ENCODE results near the gene PTPRB.

DNA sequence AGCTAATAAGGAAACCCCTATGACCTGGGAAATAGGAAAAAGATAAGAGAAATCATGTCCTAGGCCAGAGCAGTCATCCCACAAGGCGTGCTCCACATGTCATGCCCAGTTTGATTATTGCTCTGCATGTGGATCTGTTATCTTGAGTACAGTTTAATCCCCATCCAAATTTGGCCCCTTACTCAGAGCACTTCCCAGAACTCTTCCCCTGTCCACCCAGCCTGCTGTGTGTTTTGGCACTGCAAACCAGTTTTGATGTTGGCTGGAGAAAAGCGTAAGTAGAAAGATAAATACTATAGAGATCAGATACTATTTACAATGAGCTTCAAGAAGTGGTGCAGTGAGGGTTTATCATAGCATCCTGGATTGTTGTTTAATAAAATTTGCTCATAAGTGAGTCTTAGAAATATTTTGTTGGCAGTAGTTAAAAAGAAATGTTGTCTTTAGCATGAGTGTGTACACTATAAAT lies 83.8 kb downstream of the PTPRB start:
- no peak for TF ChIP-seq EZH2 (IDR thresholded peaks at IDR 0.05; ENCODE audit: borderline replicate concordance, insufficient read depth, low read depth, low read length, poor library complexity, severe bottlenecking)
- TF ChIP-seq, protein P1, sequence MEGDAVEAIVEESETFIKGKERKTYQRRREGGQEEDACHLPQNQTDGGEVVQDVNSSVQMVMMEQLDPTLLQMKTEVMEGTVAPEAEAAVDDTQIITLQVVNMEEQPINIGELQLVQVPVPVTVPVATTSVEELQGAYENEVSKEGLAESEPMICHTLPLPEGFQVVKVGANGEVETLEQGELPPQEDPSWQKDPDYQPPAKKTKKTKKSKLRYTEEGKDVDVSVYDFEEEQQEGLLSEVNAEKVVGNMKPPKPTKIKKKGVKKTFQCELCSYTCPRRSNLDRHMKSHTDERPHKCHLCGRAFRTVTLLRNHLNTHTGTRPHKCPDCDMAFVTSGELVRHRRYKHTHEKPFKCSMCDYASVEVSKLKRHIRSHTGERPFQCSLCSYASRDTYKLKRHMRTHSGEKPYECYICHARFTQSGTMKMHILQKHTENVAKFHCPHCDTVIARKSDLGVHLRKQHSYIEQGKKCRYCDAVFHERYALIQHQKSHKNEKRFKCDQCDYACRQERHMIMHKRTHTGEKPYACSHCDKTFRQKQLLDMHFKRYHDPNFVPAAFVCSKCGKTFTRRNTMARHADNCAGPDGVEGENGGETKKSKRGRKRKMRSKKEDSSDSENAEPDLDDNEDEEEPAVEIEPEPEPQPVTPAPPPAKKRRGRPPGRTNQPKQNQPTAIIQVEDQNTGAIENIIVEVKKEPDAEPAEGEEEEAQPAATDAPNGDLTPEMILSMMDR (IDR thresholded peaks at IDR 0.05), result no peak
